BE2C (cell line): Measurements from ENCODE around the gene CCNL2.
A peak's percentile ranks its signal among the peaks of the same experiment; 100 is the strongest.

ENCODE experiments used
- DNase-seq: peaks from one replicate; pipeline ENCODE4 v3.0.0-alpha.2; 2020
- H3K27me3 ChIP-seq: fragments of 250-450 bp; sonication (Bioruptor Pico); 2 replicates; pipeline ENCODE4 v1.5.1; 2020; ENCODE audit warnings: mild to moderate bottlenecking
- H3K36me3 ChIP-seq: fragments of 250-450 bp; sonication (Bioruptor Pico); 2 replicates; pipeline ENCODE4 v1.5.1; 2020; ENCODE audit warnings: mild to moderate bottlenecking
- H3K4me1 ChIP-seq: fragments of 250-450 bp; sonication (Bioruptor Pico); 2 replicates; pipeline ENCODE4 v1.5.1; 2020
- H3K4me3 ChIP-seq: 2 replicates; pipeline ENCODE4 v1.5.1; 2011; ENCODE audit warnings: low read depth, low read length
- H3K9me3 ChIP-seq: fragments of 250-450 bp; sonication (Bioruptor Pico); 2 replicates; pipeline ENCODE4 v1.5.1; 2020
- CTCF ChIP-seq: IDR thresholded peaks from 2 replicates; pipeline ENCODE4 v1.5.1; 2012; ENCODE audit warnings: mild to moderate bottlenecking, low read depth, low read length

The CCNL2 gene

GRCh38 chr1:1432951-1433803, 34.0 kb upstream of the CCNL2 start:
- peak; percentile 82 for DNase-seq
- H3K4me3 ChIP-seq = no peak overlapping the region
- H3K36me3 ChIP-seq = no peaks in the 10 kb centered on the region
- no peaks in the 10 kb centered on the region for H3K27me3 ChIP-seq
- TF ChIP-seq CTCF = no peak
- no peaks in the 10 kb centered on the region for H3K9me3 ChIP-seq
- peaks cover 47% of the 10 kb centered on the region for H3K4me1 ChIP-seq

- Histone ChIP-seq H3K4me3 (no peak overlapping the region), H3K36me3 (no peaks in the 10 kb centered on the region), H3K27me3 (no peaks in the 10 kb centered on the region), H3K4me1 (peaks cover 45% of the 10 kb centered on the region), H3K9me3 (no peaks in the 10 kb centered on the region)
- DNase-seq = peak; percentile 28
- no peak for TF ChIP-seq CTCF
These were observed 33.3 kb upstream of the CCNL2 start for GRCh38 chr1:1432274-1432950.

- DNase-seq = peak; percentile 63
- H3K27me3 ChIP-seq = no peaks in the 10 kb centered on the region
- H3K4me3 ChIP-seq = no peak overlapping the region
- H3K9me3 ChIP-seq = no peaks in the 10 kb centered on the region
- no peak for TF ChIP-seq CTCF
- peaks cover 45% of the 10 kb centered on the region for H3K4me1 ChIP-seq
- H3K36me3 ChIP-seq = no peaks in the 10 kb centered on the region
These were observed 32.7 kb upstream of the CCNL2 start for GRCh38 chr1:1431845-1432273.

GRCh38 chr1:1430992-1431844, 32.1 kb upstream of the CCNL2 start:
- Histone ChIP-seq H3K4me1 (peaks cover 45% of the 10 kb centered on the region), H3K4me3 (no peak overlapping the region), H3K9me3 (no peaks in the 10 kb centered on the region), H3K36me3 (no peaks in the 10 kb centered on the region), H3K27me3 (no peaks in the 10 kb centered on the region)
- TF ChIP-seq CTCF = no peak
- DNase-seq = no peak

GRCh38 chr1:1430114-1430982, 31.2 kb upstream of the CCNL2 start:
- DNase-seq = peak; percentile 66
- Histone ChIP-seq H3K9me3 (no peaks in the 10 kb centered on the region), H3K4me3 (no peak overlapping the region), H3K36me3 (no peaks in the 10 kb centered on the region), H3K4me1 (peaks cover 45% of the 10 kb centered on the region), H3K27me3 (no peaks in the 10 kb centered on the region)
- TF ChIP-seq CTCF = peak; percentile 14; the same call in 1 of the 2 replicates
